Superior temporal gyrus (tissue), 1 donor: ENCODE results near the gene ABCC12.

Experiments used
- DNase-seq: peaks from one replicate; pipeline ENCODE4 v3.0.0-alpha.2; 2016; ENCODE audit errors: extremely low spot score

The ABCC12 gene

GRCh38 chr16:48165961-48166578 lies 10.3 kb upstream of the ABCC12 start:
- no peak for DNase-seq

GRCh38 chr16:48164907-48165715 lies 9.3 kb upstream of the ABCC12 start:
- DNase-seq, result peak; percentile 84

GRCh38 chr16:48162839-48163410 lies 7.1 kb upstream of the ABCC12 start:
- DNase-seq, result no peak

GRCh38 chr16:48161906-48162305 lies 6.1 kb upstream of the ABCC12 start:
- DNase-seq, result no peak

GRCh38 chr16:48160575-48160974 lies 4.8 kb upstream of the ABCC12 start:
- DNase-seq, result no peak

GRCh38 chr16:48158296-48158695 lies 2.5 kb upstream of the ABCC12 start:
- no peak for DNase-seq

- DNase-seq, result no peak
Observed at GRCh38 chr16:48157794-48158193, 2.0 kb upstream of the ABCC12 start.

- DNase-seq, result no peak
Observed at GRCh38 chr16:48157302-48157701, 1.5 kb upstream of the ABCC12 start.

GRCh38 chr16:48156790-48157209 lies 1.0 kb upstream of the ABCC12 start:
- DNase-seq, result peak; percentile 87

- no peak for DNase-seq
Observed at GRCh38 chr16:48153774-48154173, 2.0 kb downstream of the ABCC12 start.

GRCh38 chr16:48152226-48152625 lies 3.6 kb downstream of the ABCC12 start:
- no peak for DNase-seq

- no peak for DNase-seq
Observed at GRCh38 chr16:48150707-48151106, 5.1 kb downstream of the ABCC12 start.

GRCh38 chr16:48146710-48147109 lies 9.1 kb downstream of the ABCC12 start:
- DNase-seq, result no peak

GRCh38 chr16:48146131-48146530 lies 9.7 kb downstream of the ABCC12 start:
- DNase-seq, result no peak

GRCh38 chr16:48143812-48144368 lies 11.9 kb downstream of the ABCC12 start:
- no peak for DNase-seq

- DNase-seq, result no peak
Observed at GRCh38 chr16:48140821-48141220, 15.0 kb downstream of the ABCC12 start.

- DNase-seq, result no peak
Observed at GRCh38 chr16:48139517-48139916, 16.3 kb downstream of the ABCC12 start.

GRCh38 chr16:48138543-48138942 lies 17.2 kb downstream of the ABCC12 start:
- DNase-seq, result no peak

- no peak for DNase-seq
Observed at GRCh38 chr16:48137822-48138221, 18.0 kb downstream of the ABCC12 start.

GRCh38 chr16:48136547-48137360 lies 19.0 kb downstream of the ABCC12 start:
- peak; percentile 58 for DNase-seq

GRCh38 chr16:48133455-48134211 lies 22.2 kb downstream of the ABCC12 start:
- DNase-seq, result no peak
